WERI-Rb-1 (cell line): ENCODE data around the gene FBXW7.

Experiments used
- DNase-seq: peaks from one replicate; pipeline ENCODE4 v3.0.0-alpha.2; 2020
- H3K27ac ChIP-seq: fragments of 250-450 bp; sonication (Bioruptor Pico); 2 replicates; pipeline ENCODE4 v1.5.1; 2020; ENCODE audit warnings: mild to moderate bottlenecking, moderate library complexity
- H3K27me3 ChIP-seq: fragments of 250-450 bp; sonication (Bioruptor Pico); 2 replicates; pipeline ENCODE4 v1.5.1; 2021; ENCODE audit warnings: mild to moderate bottlenecking, low read depth, moderate library complexity; ENCODE audit not compliant: insufficient read depth, severe bottlenecking
- H3K36me3 ChIP-seq: fragments of 250-450 bp; sonication (Bioruptor Pico); 2 replicates; pipeline ENCODE4 v1.5.1; 2020; ENCODE audit warnings: mild to moderate bottlenecking, moderate library complexity
- H3K4me3 ChIP-seq: 2 replicates; pipeline ENCODE4 v1.5.1; 2011; ENCODE audit warnings: low read depth, mild to moderate bottlenecking, control low read depth, low read length
- H3K9me3 ChIP-seq: fragments of 250-450 bp; sonication (Bioruptor Pico); 2 replicates; pipeline ENCODE4 v1.5.1; 2021; ENCODE audit warnings: mild to moderate bottlenecking, moderate library complexity; ENCODE audit not compliant: severe bottlenecking
- CTCF ChIP-seq: IDR thresholded peaks from 2 replicates; pipeline ENCODE4 v1.5.1; 2011; ENCODE audit warnings: low read depth, mild to moderate bottlenecking, control low read depth, inconsistent platforms, low read length

The FBXW7 gene

GRCh38 chr4:152464030-152464823, 71.7 kb downstream of the FBXW7 start:
- Histone ChIP-seq H3K9me3 (no peaks in the 10 kb centered on the region), H3K36me3 (no peaks in the 10 kb centered on the region), H3K27me3 (no peaks in the 10 kb centered on the region), H3K4me3 (no peak overlapping the region), H3K27ac (no peak overlapping the region)
- DNase-seq = no peak
- no peak for TF ChIP-seq CTCF

GRCh38 chr4:152463562-152463961, 72.3 kb downstream of the FBXW7 start:
- no peak overlapping the region for H3K4me3 ChIP-seq
- H3K36me3 ChIP-seq = no peaks in the 10 kb centered on the region
- H3K9me3 ChIP-seq = no peaks in the 10 kb centered on the region
- TF ChIP-seq CTCF = no peak
- H3K27me3 ChIP-seq = no peaks in the 10 kb centered on the region
- H3K27ac ChIP-seq = no peak overlapping the region
- no peak for DNase-seq

- Histone ChIP-seq H3K4me3 (no peak overlapping the region), H3K9me3 (no peaks in the 10 kb centered on the region), H3K36me3 (no peaks in the 10 kb centered on the region), H3K27ac (no peak overlapping the region), H3K27me3 (no peaks in the 10 kb centered on the region)
- DNase-seq = no peak
- TF ChIP-seq CTCF = no peak
Observed at GRCh38 chr4:152462695-152463094, 73.2 kb downstream of the FBXW7 start.

GRCh38 chr4:152462047-152462446, 73.8 kb downstream of the FBXW7 start:
- DNase-seq = no peak
- no peaks in the 10 kb centered on the region for H3K36me3 ChIP-seq
- no peak for TF ChIP-seq CTCF
- H3K27ac ChIP-seq = no peak overlapping the region
- H3K9me3 ChIP-seq = no peaks in the 10 kb centered on the region
- H3K4me3 ChIP-seq = no peak overlapping the region
- H3K27me3 ChIP-seq = no peaks in the 10 kb centered on the region

- Histone ChIP-seq H3K9me3 (no peaks in the 10 kb centered on the region), H3K27me3 (no peaks in the 10 kb centered on the region), H3K36me3 (no peaks in the 10 kb centered on the region), H3K27ac (no peak overlapping the region), H3K4me3 (no peak overlapping the region)
- no peak for TF ChIP-seq CTCF
- DNase-seq = no peak
Observed at GRCh38 chr4:152460488-152460887, 75.4 kb downstream of the FBXW7 start.

GRCh38 chr4:152459326-152459725, 76.6 kb downstream of the FBXW7 start:
- Histone ChIP-seq H3K4me3 (no peak overlapping the region), H3K27ac (no peak overlapping the region), H3K9me3 (no peaks in the 10 kb centered on the region), H3K27me3 (no peaks in the 10 kb centered on the region), H3K36me3 (no peaks in the 10 kb centered on the region)
- DNase-seq = no peak
- TF ChIP-seq CTCF = no peak
